ENCODE results near the gene GNB1L.
"Not testable (repeated sequence)": the region's sequence is repeated elsewhere in the genome, so short reads cannot be mapped to it uniquely, and the experiment has no call there.

GNB1L gene

DNA sequence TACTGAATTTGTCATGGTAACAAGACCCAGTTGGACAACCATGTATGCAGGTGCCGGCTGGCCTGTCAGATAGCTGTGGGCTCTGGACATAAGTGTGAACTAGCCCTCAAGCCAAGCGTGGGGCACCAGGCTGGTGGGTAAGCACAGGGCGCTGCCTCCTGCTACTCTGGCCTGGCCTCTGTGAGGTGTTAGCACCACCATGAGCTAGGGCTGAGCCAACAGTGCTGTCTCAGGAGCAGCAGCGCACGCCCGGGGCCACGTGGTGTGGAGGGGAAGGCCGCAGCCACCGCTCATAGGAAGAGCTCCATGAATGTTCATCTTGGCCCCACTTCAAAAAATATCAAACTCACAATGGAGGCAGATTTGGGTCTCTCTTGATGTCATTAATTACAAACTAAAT is 35.3 kb upstream of the GNB1L start:
- no peak for DNase-seq (ENCODE audit: low spot score)

DNA sequence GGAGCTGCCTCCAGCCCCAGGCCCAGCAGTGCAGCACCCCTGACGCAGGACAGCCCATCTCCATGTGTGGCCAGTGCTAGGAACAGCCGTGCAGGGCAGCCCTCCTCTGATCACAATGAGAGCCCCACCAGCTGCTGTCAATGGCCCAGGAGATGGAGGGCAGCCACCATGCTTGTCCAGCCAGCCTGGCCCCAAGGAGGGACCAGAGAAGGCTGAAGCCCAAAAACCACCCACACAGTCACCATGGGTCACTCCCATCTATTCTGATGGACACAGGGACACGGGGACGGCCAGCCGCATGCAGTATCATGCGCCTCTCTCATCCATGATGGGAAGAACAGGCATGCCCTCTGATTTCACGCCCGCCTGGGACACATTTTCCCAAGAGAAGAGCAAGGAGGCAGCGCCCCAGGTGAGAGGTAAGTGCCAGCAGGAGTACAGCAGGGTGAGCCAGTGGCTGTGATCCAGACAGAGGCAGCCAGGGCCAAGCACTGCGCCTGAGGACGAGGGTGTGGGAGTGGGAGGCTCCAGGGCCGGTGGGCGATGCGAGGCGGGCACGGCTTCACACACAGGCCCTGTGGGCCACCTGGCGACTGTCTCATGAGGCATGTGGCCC is 33.6 kb upstream of the GNB1L start:
- no peak for DNase-seq (ENCODE audit: low spot score)

DNA sequence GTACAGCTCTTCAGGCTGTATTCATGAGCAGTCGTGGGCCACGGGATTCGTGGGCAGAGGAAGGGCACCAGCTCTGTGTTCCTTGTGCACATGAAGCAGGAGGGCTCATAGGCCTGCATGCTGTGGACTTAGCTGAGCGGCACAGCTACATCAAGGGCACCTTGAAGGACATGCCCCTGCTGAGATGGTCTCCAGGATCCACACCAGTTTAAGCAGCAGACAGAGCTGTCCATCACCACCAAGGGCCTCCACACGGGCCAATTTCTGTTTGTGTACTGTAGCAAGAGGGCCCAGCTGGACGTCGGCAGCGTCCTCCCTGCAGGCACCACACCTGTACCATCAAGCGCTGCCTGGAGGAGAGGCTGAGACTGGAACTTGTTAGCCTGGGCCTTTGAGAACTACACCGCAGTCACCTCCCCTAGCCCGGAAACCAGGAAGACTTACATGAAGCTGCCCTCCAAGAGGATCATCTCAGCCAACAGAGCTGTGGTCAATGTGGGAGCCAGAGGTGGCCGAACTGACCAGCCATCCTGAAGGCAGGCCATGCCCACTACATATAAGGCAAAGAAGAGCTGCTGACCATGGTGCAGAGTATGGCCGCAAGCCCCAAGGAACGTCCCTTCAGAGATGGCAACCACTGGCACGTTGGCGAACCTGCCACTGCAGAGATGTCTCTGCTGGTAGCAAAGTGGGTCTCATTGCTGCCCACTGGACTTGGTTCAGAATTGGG is 32.7 kb upstream of the GNB1L start:
- DNase-seq (ENCODE audit: low spot score) = no peak

DNA sequence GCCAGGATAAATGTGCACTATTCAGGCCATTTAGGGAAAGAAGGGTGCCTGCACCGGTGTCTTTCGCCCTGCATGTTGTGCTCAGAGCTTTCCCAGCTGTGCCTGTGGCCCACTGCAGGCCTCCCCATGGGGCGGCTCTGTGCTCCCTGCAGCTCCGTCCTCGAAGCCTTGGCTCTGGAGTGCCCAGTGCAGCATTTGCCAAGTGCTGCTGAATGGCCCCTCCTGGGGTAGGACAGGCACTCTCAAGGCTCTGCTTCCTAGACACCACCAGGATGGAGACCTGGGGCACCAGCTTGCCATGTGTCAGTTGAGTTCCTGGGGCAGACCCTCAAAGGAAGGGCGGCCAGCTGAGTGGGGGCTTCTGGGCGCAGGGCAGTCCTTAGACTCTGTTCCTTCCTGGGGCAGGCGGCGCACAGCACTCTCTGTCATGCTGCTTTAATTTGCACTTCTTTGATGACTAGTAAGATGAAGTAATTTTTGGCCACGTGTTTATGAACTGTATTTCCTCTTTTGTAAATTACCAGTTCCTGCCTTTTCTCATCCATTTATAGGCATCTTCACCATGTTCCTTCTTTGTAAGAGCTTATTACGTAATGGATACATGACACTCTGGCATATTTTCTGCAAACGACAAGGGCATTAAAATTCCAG is 32.1 kb upstream of the GNB1L start:
- no peak for DNase-seq (ENCODE audit: low spot score)

DNA sequence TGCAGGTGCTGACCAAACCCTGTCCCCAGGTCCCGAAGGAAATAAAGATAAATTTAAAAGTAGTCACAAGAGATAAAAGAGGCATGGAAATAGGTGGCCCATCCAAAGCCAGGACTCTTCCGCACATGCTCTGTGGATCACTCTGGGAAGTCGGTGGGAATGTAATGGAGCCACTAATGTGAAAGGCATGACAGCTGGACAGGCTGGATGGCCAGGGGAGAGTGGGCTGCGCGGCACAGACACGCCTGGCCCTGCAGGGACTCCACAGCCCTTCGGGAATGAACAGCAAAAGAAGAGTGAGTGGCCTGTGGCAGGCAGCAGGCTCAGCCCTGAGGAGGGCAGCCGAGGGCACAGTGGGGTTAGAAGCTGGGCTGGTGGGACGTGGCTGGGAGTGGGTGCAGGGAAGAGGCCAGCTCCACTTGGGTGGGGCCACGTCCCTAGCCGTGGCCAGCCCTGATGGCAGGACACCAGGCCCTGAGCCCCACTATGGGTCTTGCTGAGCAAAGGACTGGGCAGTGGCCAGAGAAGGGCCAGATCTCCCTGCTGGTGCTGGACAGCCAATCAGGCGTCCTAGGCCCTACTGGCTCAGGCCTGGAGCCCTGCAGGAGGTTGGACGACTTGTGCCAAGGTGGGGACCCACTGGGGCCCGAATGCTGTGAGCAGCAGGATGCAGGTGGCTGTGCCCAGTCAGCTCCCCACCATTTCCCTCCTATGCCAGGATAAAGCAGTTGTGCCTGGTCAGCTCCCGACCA is 31.3 kb upstream of the GNB1L start:
- no peak for DNase-seq (ENCODE audit: low spot score)

DNA sequence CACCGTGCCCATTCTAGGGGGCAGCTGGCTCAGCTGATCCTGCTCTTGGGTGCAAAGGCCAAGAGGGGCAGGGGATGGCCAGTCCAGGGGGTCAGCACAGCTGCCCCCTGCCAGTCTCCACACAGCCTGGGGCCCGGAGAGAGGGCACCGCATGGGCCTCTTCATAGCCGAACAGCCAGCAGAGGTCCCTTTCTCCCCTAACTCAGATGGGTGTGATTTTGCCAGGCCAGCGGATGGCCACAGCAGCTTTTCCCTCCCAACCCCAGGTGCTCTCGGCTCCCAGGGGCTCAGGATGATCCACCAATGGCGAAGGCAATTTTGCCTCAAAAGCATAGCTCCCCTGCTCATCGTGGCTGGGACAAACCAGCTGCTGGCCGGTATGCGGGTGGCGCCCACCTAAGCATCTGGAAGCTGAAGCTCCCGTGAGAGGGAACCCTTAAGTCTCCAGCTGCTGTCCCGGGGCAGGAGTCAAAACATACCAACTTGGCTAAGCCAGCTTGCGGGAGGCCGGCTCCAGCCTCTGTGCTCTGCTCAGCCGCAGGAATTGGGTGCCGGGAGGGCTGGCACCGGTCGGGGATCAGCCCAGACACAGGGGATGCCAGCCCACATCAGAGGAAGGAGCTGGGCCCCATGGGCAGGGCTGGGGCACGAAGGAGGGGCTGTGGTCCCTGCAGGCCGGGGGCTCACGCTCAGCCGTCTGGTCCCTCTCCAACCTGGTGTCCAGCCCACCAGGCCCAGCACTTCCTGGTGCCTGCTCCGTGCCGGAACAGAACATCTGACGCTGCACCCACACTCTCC is 30.5 kb upstream of the GNB1L start:
- DNase-seq (ENCODE audit: low spot score) = no peak

DNA sequence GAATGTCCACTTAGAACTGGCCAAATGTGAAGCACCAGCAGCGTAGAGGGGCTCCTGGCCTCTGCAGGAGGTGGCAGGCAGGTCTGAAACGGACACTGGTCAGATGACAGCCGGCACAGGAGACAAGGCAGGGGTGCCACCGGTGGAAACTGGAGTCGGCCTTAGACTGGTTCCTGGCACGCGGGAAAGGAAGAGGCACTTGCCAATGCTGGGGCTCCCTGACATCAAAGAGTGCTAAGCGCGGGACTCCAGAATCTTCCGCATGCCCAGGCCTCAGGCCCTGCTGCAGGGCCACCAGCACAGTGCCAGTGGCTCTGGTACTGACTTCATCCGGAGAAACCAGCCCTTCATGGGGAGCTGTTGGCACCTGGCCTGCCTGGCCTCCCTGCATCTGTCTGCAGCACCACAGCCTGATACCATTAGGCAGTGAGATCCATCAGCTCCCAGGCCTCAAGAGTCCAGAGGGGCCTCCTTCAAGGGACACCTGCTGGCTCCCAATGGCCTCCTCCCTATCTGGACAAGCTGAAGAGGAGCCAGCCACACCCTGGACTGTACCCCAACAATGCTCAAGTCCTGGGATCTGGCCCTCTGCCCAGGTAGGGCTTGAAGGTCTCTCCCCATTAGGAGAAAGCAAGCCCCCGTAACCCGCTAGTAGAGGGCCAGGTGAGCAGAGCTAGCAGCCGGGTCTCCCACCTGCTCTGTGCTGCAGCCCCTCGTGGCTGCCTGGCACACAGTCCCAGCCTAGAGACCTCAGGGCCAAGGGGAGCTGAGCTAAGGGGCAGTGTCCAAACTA is 29.7 kb upstream of the GNB1L start:
- no peak for DNase-seq (ENCODE audit: low spot score)

DNA sequence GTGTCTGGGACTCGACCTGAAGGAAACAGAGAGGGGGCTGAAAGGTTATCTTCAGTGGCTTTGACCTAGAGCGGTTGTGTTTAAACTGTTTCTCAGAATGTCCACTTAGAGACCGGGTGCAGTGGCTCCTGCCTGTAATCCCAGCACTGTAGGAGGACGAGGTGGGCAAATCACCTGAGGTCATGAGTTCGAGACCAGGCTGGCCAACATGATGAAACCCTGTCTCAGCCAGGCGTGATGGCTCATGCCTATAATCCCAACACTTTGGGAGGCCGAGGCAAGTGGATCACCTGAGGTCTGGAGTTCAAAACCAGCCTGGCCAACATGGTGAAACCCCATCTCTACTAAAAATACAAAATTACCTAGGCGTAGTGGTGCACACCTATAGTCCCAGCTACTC is 28.8 kb upstream of the GNB1L start:
- not testable (repeated sequence) for DNase-seq (ENCODE audit: low spot score)

DNA sequence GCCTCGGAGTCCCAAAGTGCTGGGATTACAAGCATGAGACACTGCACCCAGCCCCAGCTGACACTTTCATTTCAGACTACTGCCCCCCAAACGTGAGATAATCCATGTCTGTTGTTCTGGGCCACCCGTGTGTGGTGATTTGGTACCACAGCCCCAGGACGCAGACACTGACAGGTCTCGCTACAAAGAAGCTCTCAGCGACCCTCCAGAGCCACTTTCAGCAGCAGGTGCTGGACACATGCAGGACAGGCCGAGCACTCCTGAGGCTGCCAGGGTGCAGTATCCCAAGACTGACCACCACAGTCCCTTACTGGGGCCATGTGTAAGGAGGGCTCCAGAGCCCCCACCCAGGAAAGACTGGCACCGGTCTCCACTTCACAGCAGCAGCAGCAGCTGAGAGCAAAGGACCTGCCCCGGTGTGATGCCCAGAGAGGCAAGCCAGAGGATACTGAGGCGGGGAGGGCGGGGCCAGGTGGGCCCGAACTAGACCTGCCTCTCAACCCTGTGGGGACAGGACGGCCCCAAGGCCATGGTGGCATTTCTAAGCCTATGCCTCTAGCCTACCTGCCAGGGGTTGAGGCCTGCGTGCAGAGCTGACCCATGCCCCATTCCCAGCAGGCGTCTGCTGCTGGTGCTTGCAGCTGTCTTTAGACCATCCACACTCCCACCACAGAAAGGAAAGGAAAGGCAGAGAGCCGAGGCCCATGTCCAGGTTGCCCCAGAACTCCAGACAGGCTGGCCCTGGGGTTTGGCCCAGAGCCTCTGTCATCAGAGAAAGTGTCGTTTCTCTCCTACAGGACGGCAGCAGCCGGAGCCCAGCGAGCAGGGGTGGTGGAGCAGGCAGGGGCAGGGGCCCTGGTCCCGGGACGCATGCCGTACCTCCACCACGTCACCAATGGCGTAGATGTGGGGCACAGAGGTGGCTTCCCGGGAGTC is 28.0 kb upstream of the GNB1L start:
- DNase-seq (ENCODE audit: low spot score) = no peak

DNA sequence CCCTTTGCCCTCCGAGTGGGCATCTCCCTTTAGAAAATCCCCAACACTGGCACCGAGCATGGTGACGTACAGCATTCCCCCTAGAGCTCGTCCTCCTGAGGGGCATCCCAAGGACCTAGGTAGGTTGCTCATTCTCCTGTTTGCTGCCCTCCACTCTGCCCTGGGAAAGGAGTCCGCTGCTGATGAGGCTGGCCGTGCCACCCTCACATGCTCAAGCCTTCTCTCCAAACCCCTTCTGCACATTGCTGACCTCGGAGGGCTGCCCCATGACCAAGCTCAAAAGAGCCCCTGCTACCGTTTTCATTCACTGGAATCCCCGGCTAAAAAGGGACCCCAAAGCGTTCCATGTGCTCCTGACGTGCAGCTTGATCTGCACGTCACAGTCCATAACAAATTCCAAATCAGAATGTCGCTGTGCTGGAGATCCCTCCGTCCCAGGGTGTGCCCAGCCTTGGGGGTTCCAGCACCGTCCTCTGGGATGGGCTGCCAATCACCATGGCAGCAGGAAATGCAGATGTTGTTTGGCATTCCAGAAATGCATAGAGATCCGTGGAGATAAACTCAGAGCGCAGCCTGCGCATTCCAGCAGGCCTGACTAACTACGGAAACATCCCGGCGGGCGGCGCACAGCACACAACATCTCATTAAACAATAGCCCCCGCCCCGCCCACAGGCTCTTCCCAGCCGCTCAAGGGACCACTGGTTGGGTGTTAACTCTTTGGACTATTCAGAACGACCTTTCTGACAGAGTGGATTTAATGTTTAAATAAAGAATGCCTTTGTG is 26.3 kb upstream of the GNB1L start:
- peak; percentile 64 for DNase-seq (ENCODE audit: low spot score)

DNA sequence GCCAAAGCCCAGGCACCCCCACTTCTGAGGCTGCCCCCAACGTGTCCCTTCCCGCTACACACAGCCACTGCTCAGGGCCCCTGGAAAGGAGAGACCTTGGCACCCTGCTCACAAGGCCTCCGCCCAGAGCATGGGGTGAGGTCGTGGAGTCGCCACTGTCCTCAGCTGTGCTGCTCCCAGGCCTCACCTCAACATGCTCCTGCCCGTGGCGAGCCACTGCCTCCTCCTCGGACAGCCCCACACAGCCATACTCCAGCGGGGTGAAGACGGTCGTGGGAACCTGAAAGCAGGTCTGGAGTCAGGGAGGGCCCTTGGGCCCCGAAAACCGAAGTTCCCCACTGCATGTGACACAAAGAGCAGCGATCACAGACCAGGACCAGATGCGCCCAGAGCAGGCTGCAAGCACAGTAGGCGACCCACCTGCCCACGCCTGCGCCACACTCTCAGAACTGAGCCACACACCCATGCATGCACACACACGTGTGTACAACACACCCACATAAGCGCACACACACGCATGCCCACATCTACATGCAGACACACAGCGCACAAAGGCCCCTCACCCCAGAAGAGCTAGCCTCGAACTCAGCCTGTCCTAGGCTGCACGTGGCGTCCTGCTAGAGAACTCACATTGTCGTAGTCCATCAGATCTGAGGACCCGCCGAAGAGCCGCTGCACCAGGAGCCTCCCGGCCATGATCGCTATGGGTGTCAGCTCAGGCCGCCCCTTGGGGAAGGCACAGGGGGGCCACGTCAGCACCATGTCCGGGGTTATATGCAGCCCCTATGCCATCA is 25.5 kb upstream of the GNB1L start:
- DNase-seq (ENCODE audit: low spot score) = no peak

DNA sequence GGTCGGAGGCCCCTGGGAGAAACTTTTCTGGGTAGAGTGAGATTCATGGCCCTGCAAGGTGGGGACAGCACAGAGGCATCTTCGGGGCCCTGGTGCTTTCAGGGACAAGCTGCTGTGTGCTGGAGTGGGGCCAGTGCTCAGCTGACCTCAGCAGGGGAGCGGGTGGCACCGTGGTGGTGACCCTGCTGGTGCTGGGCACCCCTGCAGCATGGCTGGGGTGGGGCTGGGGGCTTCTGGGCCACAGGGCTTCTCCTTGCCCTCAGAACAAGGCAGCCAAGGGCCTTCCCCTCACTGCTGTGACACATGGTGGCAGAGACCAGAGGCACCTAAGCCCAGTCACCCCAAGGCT is 24.9 kb upstream of the GNB1L start:
- DNase-seq (ENCODE audit: low spot score) = no peak

DNA sequence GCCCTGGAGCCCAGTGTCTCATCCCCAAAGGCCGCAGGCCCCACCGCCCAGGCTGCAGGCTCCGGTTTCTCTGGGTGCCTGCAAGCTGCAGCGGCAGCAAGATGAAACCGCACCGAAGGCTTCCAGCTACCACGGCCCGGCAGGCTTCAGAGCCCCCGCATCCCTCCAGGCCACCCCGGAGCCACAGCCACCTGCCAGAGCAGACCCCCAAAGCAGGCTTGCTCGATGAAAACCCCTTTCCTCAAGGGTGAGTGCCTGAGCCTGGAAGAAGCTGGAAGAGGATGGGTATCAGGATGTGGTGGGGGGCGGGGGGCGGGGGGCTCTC is 24.5 kb upstream of the GNB1L start:
- DNase-seq (ENCODE audit: low spot score) = no peak

DNA sequence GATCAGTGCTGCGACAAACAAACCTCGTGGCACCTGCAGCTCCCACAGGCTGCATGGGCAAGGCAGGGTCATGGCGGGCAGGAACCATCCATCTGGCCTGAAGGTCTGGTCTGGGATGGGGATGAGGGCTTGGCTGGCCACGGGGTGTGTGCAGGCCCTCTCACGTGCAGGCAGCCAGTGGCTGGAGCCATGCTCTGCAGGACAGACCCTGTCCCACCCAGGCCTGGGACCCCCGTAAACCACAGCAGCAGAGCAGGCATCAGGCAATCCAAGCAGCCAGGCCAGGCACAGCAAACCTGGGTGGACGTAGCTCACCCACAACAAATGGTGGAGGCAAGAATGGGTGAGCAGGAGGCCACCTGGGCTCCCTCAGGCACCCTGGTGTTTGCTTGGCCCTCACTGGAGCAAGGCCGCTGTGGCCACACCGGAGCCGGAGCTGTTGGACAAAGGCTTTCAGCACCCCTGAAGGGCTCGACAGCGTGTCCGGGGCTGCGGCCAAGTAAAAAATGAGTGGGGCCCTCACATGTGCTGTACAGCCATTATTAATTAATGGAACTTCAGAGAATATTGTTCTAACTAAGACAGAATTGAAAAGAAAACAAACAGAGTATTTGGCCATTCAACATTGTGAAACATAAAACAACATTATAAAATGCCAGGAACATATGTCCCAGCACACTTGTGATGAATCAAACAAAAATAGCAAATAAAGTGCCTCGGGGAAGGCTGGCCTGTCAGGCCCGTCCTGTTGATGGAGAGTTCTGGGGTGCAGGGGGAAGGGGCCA is 24.0 kb upstream of the GNB1L start:
- no peak for DNase-seq (ENCODE audit: low spot score)

DNA sequence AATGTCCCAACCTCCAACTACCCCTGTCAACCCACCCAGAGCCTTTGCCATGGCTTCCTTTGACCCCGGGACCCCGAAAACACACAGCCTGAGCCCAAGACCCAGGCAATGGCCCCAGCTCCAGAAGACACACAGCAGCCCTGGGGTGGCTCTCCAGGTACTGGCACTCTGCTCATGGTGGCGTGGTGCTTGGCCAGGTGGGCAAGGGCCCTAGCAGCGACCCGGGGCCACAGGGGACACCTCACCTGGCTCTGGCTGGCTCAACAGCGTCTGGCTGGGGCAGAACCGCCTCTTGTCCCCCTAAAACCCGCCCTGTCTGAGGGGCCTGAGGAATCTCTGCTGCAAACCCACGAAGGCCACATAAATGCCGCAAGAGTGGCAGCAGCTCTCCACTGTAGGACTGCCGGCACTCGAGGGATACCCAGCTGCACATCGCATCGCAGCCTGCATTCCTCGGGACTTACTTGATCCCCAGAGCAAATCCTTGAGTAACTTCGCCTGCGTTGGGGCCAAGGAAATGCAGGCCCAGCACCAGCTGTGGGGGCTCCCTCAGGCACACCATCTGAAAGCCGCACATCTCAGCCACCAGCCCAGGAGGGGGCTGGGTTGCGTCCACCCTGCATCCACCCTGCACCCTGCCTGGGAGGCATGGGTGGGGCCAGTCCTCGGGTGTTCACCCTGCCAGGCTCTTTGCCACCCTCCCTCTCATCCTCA is 23.1 kb upstream of the GNB1L start:
- DNase-seq (ENCODE audit: low spot score) = no peak

DNA sequence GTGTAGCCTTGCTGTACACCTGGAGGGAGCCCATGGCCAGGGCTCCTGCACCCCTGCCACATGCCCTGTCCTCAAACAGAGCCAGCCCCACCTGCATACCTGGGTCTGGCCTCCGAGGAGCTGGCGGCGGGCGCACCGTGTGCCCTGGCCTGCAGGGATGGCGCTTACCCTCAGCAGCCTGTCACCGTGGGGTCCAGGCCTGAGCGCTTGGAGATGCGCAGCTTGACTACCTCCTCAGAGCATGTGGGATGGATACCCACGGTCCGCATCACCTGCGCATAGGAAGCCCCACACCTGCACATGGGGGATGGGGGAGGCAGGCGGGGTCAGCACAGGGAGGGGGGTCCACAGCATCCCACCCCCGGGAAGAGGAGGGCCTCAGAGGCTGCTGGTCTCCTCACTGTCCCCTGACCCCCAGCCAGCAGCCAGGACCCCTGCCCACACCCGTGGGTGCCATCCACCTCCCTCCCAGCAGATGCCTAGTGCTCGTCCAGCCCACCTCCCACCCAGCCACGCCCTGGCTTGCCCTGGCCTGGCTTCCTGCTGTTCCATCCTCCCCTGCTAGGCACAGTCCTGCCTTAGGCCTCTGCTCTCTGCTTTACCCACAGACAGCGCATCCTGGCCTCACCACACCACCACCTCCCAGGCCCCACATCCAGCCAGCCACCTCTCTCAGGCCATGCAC is 22.4 kb upstream of the GNB1L start:
- DNase-seq (ENCODE audit: low spot score) = no peak

Measured in LoVo (cell line).